ENCODE measurements around the gene PVALEF. TPM values are rescaled to one million over a fixed set of nuclear protein-coding genes. Genes with fewer than 3 reads are reported as not detected.

Gene PVALEF
- total and polyA plus RNA-seq, 2 of the 8 experiments (the other 6 are each of a cell fraction or from before 2014, with no cell fraction given) = 0.03 TPM; not detected in 1

GRCh38 chr17:81144423-81144781 lies 20.9 kb upstream of the PVALEF start:
- H2AK5ac ChIP-seq (ENCODE audit: low read depth, low read length) = no peak overlapping the region
- no peak overlapping the region for H3K27ac ChIP-seq (ENCODE audit: low read depth, low read length)
- no peak overlapping the region for H2BK15ac ChIP-seq (ENCODE audit: low read length)
- H4K91ac ChIP-seq (replicated peaks; ENCODE audit: insufficient read length, low read length) = no peak overlapping the region
- H3K9me3 ChIP-seq (ENCODE audit: insufficient read depth in 2 of 2, low read depth in 1 of 2, low read length in 1 of 2) = no peaks in the 10 kb centered on the region
- no peaks in the 10 kb centered on the region for H3K79me2 ChIP-seq (ENCODE audit: control insufficient read depth in 1 of 2, insufficient read depth in 2 of 2, low read length in 2 of 2)
- no peak overlapping the region for H2BK20ac ChIP-seq (ENCODE audit: low read length)
- H3K56ac ChIP-seq (replicated peaks; ENCODE audit: insufficient read length, low read depth, low read length) = no peak overlapping the region
- no peak overlapping the region for H4K8ac ChIP-seq (ENCODE audit: extremely low read depth, insufficient read depth, low read length)
- H4K20me1 ChIP-seq (replicated peaks in 1 of 2; ENCODE audit: control insufficient read depth in 1 of 2, insufficient read depth in 2 of 2, low read length in 2 of 2) = no peaks in the 10 kb centered on the region
- H3K27me3 ChIP-seq (replicated peaks in 1 of 4; ENCODE audit: control insufficient read depth in 3 of 4, extremely low read depth in 1 of 4, insufficient read depth in 3 of 4, low read length in 3 of 4) = no peaks in the 10 kb centered on the region
- H2BK120ac ChIP-seq (replicated peaks; ENCODE audit: low read depth, low read length) = no peak overlapping the region
- CTCF ChIA-PET (ENCODE audit: partially characterized antibody) = interaction anchor here (1.2 to 4.3 kb wide), 7 partner anchors 15 to 119 kb away, joined by 3 to 24 read pairs (median 3); no protein-coding TSS in a partner anchor
- H3K23me2 ChIP-seq (ENCODE audit: low read depth, low read length) = no peaks in the 10 kb centered on the region
- no peak overlapping the region for H3K18ac ChIP-seq (ENCODE audit: extremely low read depth, low read length)
- no peak overlapping the region for H4K5ac ChIP-seq (ENCODE audit: insufficient read length, low read depth, low read length)
- FAIRE-seq (no peak), DNase-seq (ENCODE audit: low read depth in 1 of 2, low spot score in 2 of 2) (no peak)
- no peak overlapping the region for H2BK12ac ChIP-seq (ENCODE audit: low read depth, low read length)
- H3K23ac ChIP-seq (ENCODE audit: insufficient read length) = no peak overlapping the region
- H3K36me3 ChIP-seq (ENCODE audit: control insufficient read depth in 2 of 4, insufficient read depth in 4 of 4, low read length in 3 of 4) = no peaks in the 10 kb centered on the region
- H3K14ac ChIP-seq (ENCODE audit: insufficient read length) = no peak overlapping the region
- H3K4ac ChIP-seq (replicated peaks; ENCODE audit: insufficient read length, low read depth, low read length) = no peak overlapping the region
- H3K9ac ChIP-seq (replicated peaks in 1 of 4; ENCODE audit: extremely low read depth in 1 of 4, low read depth in 3 of 4, low read length in 3 of 4) = no peak overlapping the region
- POLR2A ChIA-PET (ENCODE audit: partially characterized antibody) = interaction anchor here (0.6 kb wide), 1 partner anchor 9 kb away, joined by 3 read pairs; no protein-coding TSS in a partner anchor
- no peak overlapping the region for H3K4me3 ChIP-seq (ENCODE audit: extremely low read depth in 1 of 4, insufficient read depth in 2 of 4, low read depth in 3 of 4, low read length in 4 of 4)
- no peak overlapping the region for H3K4me2 ChIP-seq (ENCODE audit: insufficient read depth in 1 of 2, low read depth in 2 of 2, low read length in 2 of 2)
- H3K4me1 ChIP-seq (replicated peaks in 1 of 4; ENCODE audit: control insufficient read depth in 3 of 4, insufficient read depth in 4 of 4, low read length in 3 of 4) = peaks cover 0 to 2% (median 0%) of the 10 kb centered on the region in 4 experiments; a peak in 4 of 7 replicates
- no peaks in the 10 kb centered on the region for H3K79me1 ChIP-seq (ENCODE audit: low read depth, low read length)
- 81% methylated on average over 9 of the region's 14 CpGs; no CpG with 5 or more reads in 1 of the 2 experiments for WGBS, 2 experiments (ENCODE audit: extremely low coverage in 1 of 2, insufficient coverage in 1 of 2, insufficient read length in 1 of 2, insufficient replicate concordance in 2 of 2, low coverage in 1 of 2, low lambda C conversion rate in 2 of 2, missing lambda C conversion rate in 1 of 2)
- no peak overlapping the region for H2BK5ac ChIP-seq (ENCODE audit: low read depth, low read length)
- no peak overlapping the region for H2AFZ ChIP-seq (ENCODE audit: low read length)
- TF ChIP-seq SUZ12 (IDR thresholded peaks at IDR 0.05; ENCODE audit: low read length) (no peak), MAFK (IDR thresholded peaks at IDR 0.05; ENCODE audit: low read depth, low read length) (no peak), JUND (IDR thresholded peaks at IDR 0.05; ENCODE audit: low read length) (no peak), SP2 (IDR thresholded peaks at IDR 0.05; ENCODE audit: low read length) (no peak), ATF3 (IDR thresholded peaks at IDR 0.05; ENCODE audit: insufficient read depth, low read depth, low read length) (no peak), TAF1 (IDR thresholded peaks at IDR 0.05; ENCODE audit: low read depth, low read length) (no peak), PHF8 (conservative IDR thresholded peaks at IDR 0.05; ENCODE audit: low read depth, low read length) (no peak), RFX5 (IDR thresholded peaks at IDR 0.05; ENCODE audit: borderline replicate concordance, low read depth, low read length) (no peak), FOSL1 (IDR thresholded peaks at IDR 0.05; ENCODE audit: insufficient read depth, low read depth, low read length) (no peak), CEBPB (IDR thresholded peaks at IDR 0.05; ENCODE audit: low read depth, low read length) (no peak), SIRT6 (IDR thresholded peaks at IDR 0.05; ENCODE audit: low read length) (no peak), TAF7 (optimal IDR thresholded peaks at IDR 0.05; ENCODE audit: borderline replicate concordance, low read depth, low read length) (no peak)
- TF ChIP-seq, protein P1, sequence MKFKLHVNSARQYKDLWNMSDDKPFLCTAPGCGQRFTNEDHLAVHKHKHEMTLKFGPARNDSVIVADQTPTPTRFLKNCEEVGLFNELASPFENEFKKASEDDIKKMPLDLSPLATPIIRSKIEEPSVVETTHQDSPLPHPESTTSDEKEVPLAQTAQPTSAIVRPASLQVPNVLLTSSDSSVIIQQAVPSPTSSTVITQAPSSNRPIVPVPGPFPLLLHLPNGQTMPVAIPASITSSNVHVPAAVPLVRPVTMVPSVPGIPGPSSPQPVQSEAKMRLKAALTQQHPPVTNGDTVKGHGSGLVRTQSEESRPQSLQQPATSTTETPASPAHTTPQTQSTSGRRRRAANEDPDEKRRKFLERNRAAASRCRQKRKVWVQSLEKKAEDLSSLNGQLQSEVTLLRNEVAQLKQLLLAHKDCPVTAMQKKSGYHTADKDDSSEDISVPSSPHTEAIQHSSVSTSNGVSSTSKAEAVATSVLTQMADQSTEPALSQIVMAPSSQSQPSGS (IDR thresholded peaks at IDR 0.05; ENCODE audit: low read length) = no peak
